BLaER1 (cell line): Measurements from ENCODE around the gene MRPL48.

ENCODE experiments used
- H3K27ac ChIP-seq: shearing (Covaris generic); formaldehyde crosslinking; 2 replicates; pipeline ENCODE4 v1.8.1; 2022
- H3K27me3 ChIP-seq: shearing (Covaris generic); formaldehyde crosslinking; 2 replicates; pipeline ENCODE4 v1.8.1; 2022
- H3K36me3 ChIP-seq: shearing (Covaris generic); formaldehyde crosslinking; 2 replicates; pipeline ENCODE4 v1.8.1; 2022
- H3K4me1 ChIP-seq: shearing (Covaris generic); formaldehyde crosslinking; 2 replicates; pipeline ENCODE4 v1.8.1; 2022
- H3K4me2 ChIP-seq: shearing (Covaris generic); formaldehyde crosslinking; 2 replicates; pipeline ENCODE4 v1.8.1; 2022
- H3K4me3 ChIP-seq: shearing (Covaris generic); formaldehyde crosslinking; 2 replicates; pipeline ENCODE4 v1.8.1; 2022
- H3K9ac ChIP-seq: shearing (Covaris generic); formaldehyde crosslinking; 2 replicates; pipeline ENCODE4 v1.8.1; 2022
- H3K9me3 ChIP-seq: shearing (Covaris generic); formaldehyde crosslinking; 2 replicates; pipeline ENCODE4 v1.8.1; 2022
- H4K20me1 ChIP-seq: shearing (Covaris generic); formaldehyde crosslinking; 2 replicates; pipeline ENCODE4 v1.8.1; 2022
- Cebpa-rat ChIP-seq: shearing (Covaris generic); IDR thresholded peaks from 2 replicates; pipeline ENCODE4 v1.8.1; 2022

The MRPL48 gene

DNA sequence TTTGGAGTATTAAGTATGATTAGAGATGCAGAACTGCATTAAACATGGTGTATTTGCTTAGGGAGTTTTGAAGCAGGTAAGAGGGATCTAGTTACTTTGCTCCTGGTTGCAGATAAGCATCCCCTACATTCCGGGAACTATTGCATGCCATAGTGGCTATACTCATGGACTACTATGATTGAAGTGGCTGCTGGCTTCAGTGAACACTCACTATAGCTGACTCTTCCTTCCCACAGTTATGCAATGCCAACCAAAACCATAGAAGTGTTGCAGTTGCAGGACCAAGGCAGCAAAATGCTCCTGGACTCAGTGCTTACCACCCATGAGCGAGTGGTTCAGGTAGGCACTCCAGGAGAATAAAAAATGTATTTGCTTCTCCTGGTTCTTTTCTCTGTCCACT is 72.0 kb downstream of the MRPL48 start:
- Histone ChIP-seq H3K4me2 (no peak overlapping the region), H3K4me3 (no peak overlapping the region), H3K9ac (no peak overlapping the region), H3K4me1 (no peaks in the 10 kb centered on the region), H3K27me3 (no peaks in the 10 kb centered on the region), H4K20me1 (no peaks in the 10 kb centered on the region), H3K36me3 (peaks cover 75% of the 10 kb centered on the region), H3K9me3 (no peaks in the 10 kb centered on the region), H3K27ac (no peak overlapping the region)
- TF ChIP-seq Cebpa-rat = no peak

DNA sequence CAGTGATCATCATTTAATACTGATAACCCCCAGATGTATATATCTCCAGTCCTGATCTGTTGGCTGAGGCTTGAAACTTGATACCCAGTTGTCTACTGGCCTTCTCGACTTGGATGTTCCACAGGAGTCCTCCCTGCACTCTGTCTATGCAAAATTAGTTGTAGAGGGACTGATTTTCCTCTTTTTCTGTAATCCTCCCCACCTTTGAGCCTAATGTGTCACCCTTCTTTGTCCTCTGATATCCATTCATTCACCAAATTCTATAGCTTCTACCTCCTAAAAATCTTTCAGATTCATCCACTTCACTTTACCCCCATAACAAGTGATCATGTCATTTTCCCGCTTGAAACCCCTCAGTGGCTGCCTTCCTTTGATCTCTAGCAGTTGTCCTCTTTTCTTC is 72.5 kb downstream of the MRPL48 start:
- H3K27ac ChIP-seq = no peak overlapping the region
- no peak for TF ChIP-seq Cebpa-rat

GRCh38 chr11:73862986-73863385 is 75.3 kb downstream of the MRPL48 start:
- H3K4me2 ChIP-seq = no peak overlapping the region
- no peaks in the 10 kb centered on the region for H3K9me3 ChIP-seq

More for the DNA sequence above, 72.5 kb downstream of the MRPL48 start:
- Histone ChIP-seq H3K36me3 (peaks cover 77% of the 10 kb centered on the region), H3K27me3 (no peaks in the 10 kb centered on the region), H3K4me1 (no peaks in the 10 kb centered on the region), H3K4me3 (no peak overlapping the region), H3K9me3 (no peaks in the 10 kb centered on the region), H4K20me1 (no peaks in the 10 kb centered on the region), H3K9ac (0 out of 2 replicates have a peak overlapping the region, but pooled peaks have one; percentile 19), H3K4me2 (no peak overlapping the region)

DNA sequence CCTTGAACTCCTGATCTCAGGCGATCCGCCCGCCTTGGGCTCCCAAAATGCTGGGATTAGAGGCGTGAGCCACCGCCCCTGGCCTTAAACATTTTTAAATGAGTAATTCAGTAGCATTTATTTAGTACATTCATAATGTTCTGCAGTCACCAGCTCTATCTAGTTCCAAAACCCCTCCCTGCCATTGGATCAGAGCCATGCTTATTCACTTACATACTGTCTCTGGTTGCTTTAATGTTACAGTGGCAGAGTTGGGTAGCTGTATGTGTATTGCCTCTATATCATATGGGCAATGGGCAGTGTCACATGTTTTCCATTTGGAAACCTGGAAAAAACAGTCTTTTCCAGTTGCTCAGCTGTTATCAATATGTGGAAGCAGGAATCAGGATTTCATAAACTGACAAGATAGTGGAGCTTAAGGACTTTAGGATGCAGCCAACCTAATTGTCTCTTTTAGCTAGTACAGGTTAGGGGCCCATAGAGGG is 78.5 kb downstream of the MRPL48 start:
- H3K9me3 ChIP-seq = no peaks in the 10 kb centered on the region
- no peak for TF ChIP-seq Cebpa-rat
- H3K9ac ChIP-seq = no peak overlapping the region
- no peak overlapping the region for H3K27ac ChIP-seq
- 0 out of 2 replicates have a peak, but pooled peaks cover 6% of the 10 kb centered on the region for H4K20me1 ChIP-seq
- H3K36me3 ChIP-seq = peaks cover 88% of the 10 kb centered on the region
- no peaks in the 10 kb centered on the region for H3K27me3 ChIP-seq
- no peak overlapping the region for H3K4me3 ChIP-seq
- no peaks in the 10 kb centered on the region for H3K4me1 ChIP-seq
- no peak overlapping the region for H3K4me2 ChIP-seq

More at GRCh38 chr11:73862986-73863385, 75.3 kb downstream of the MRPL48 start:
- Histone ChIP-seq H3K27ac (no peak overlapping the region), H3K9ac (no peak overlapping the region), H3K4me3 (no peak overlapping the region), H4K20me1 (no peaks in the 10 kb centered on the region), H3K4me1 (no peaks in the 10 kb centered on the region), H3K36me3 (peaks cover 86% of the 10 kb centered on the region), H3K27me3 (no peaks in the 10 kb centered on the region)
- no peak for TF ChIP-seq Cebpa-rat

GRCh38 chr11:73866586-73866996 is 78.9 kb downstream of the MRPL48 start:
- TF ChIP-seq Cebpa-rat = no peak
- Histone ChIP-seq H3K27ac (no peak overlapping the region), H3K4me1 (no peaks in the 10 kb centered on the region), H3K4me2 (no peak overlapping the region), H3K27me3 (no peaks in the 10 kb centered on the region), H3K9ac (no peak overlapping the region), H3K36me3 (peaks cover 88% of the 10 kb centered on the region), H3K4me3 (no peak overlapping the region), H3K9me3 (no peaks in the 10 kb centered on the region), H4K20me1 (0 out of 2 replicates have a peak, but pooled peaks cover 6% of the 10 kb centered on the region)

DNA sequence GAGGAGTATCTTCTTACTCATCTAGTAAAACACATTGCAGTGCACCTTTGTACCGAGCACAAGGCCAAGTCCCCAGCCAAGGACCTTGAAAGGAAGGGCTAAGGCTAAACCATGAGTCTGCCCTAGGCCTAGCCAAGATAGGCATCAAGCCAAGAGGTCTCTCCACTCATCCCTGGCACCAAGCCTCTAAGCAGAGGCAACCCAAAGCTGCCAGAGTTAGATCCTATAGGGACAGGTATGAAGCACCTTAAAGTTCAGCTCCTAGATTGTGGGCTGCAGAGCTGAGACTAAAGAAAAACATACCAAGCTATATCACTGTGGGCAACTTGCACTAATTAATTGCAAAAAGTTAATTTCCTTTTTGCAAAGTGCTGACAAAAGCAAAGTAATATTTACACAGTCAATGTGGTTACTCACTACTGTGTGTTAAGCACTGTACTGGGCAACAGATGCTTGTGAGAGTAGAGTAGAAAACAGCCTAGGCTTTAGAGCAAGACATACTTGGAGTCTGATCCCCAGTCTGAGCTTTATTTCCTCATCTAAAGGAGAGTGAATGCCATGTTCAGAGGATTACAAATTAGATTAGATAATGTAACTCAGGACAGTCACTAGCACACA is 81.8 kb downstream of the MRPL48 start:
- TF ChIP-seq Cebpa-rat = no peak
- no peak overlapping the region for H3K9ac ChIP-seq
- H3K27ac ChIP-seq = no peak overlapping the region

GRCh38 chr11:73870261-73870660 is 82.6 kb downstream of the MRPL48 start:
- H3K4me2 ChIP-seq = no peak overlapping the region
- H3K27me3 ChIP-seq = no peaks in the 10 kb centered on the region
- TF ChIP-seq Cebpa-rat = no peak
- H3K27ac ChIP-seq = no peak overlapping the region
- peaks cover 8% of the 10 kb centered on the region for H3K4me1 ChIP-seq
- H3K9ac ChIP-seq = no peak overlapping the region
- H3K36me3 ChIP-seq = peaks cover 88% of the 10 kb centered on the region
- H3K4me3 ChIP-seq = no peak overlapping the region
- H4K20me1 ChIP-seq = peaks cover 23% of the 10 kb centered on the region; the same call in 1 of the 2 replicates
- H3K9me3 ChIP-seq = no peaks in the 10 kb centered on the region

More for the DNA sequence above, 81.8 kb downstream of the MRPL48 start:
- Histone ChIP-seq H3K9me3 (no peaks in the 10 kb centered on the region), H3K4me1 (no peaks in the 10 kb centered on the region), H3K4me3 (no peak overlapping the region), H3K36me3 (peaks cover 88% of the 10 kb centered on the region), H3K27me3 (no peaks in the 10 kb centered on the region), H3K4me2 (no peak overlapping the region), H4K20me1 (peaks cover 16% of the 10 kb centered on the region; the same call in 1 of the 2 replicates)

- H3K36me3 ChIP-seq = peaks cover 74% of the 10 kb centered on the region
- no peak overlapping the region for H3K27ac ChIP-seq
- TF ChIP-seq Cebpa-rat = no peak
- H4K20me1 ChIP-seq = peaks cover 25% of the 10 kb centered on the region; the same call in 1 of the 2 replicates
- no peaks in the 10 kb centered on the region for H3K9me3 ChIP-seq
- H3K4me2 ChIP-seq = no peak overlapping the region
- H3K27me3 ChIP-seq = no peaks in the 10 kb centered on the region
- no peak overlapping the region for H3K9ac ChIP-seq
- H3K4me3 ChIP-seq = no peak overlapping the region
- peaks cover 23% of the 10 kb centered on the region for H3K4me1 ChIP-seq
Measured at GRCh38 chr11:73872749-73873357, 85.2 kb downstream of the MRPL48 start.

DNA sequence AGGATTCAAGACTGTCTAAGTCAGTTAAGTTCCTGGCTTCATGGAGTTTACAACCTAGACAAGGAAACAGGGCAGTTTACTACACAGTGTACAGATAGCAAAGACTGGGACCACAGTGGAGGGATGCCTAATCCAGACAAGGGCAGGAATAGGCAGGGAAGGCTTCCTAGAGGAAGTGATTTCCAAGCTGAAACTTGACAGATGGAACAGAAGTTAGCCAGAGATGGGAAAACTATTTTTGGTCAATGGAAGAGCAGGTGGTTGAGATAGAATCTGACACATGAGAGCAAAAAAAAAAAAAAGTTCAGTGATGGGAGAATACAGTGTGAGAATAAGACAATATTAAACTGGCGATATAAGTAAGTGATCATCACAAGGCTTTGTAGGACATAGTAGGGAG is 87.7 kb downstream of the MRPL48 start:
- Histone ChIP-seq H3K4me2 (peak overlapping the region; percentile 88), H3K9ac (peak overlapping the region; percentile 89), H4K20me1 (peaks cover 21% of the 10 kb centered on the region; the same call in 1 of the 2 replicates), H3K4me1 (peaks cover 26% of the 10 kb centered on the region), H3K36me3 (peaks cover 61% of the 10 kb centered on the region), H3K27ac (peak overlapping the region; percentile 91; the same call in 1 of the 2 replicates), H3K9me3 (no peaks in the 10 kb centered on the region), H3K4me3 (peak overlapping the region; percentile 76), H3K27me3 (no peaks in the 10 kb centered on the region)
- TF ChIP-seq Cebpa-rat = no peak

DNA sequence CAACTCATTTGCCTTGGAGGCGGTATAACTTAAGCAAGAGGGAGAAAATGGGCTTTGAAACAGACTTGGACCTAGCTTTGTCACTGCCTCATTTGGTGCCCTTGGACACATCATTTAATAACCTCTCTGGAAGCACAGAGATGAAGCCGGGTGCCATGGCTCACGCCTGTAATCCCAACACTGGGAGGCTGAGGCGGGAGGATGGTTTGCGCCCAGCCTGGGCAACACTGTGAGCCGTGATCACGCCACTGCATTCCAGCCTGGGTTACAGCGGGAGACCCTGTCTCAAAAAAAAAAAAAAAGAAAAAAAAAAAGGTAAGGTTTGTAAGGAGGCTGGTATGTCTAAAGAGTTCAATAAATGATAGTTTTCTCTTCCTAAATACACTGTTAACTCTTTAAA is 88.2 kb downstream of the MRPL48 start:
- peak overlapping the region; percentile 91 for H3K27ac ChIP-seq
- TF ChIP-seq Cebpa-rat = no peak
- H3K4me3 ChIP-seq = peak overlapping the region; percentile 76
- peaks cover 57% of the 10 kb centered on the region for H3K36me3 ChIP-seq
- peak overlapping the region; percentile 88 for H3K4me2 ChIP-seq
- H4K20me1 ChIP-seq = peaks cover 18% of the 10 kb centered on the region; the same call in 1 of the 2 replicates
- no peaks in the 10 kb centered on the region for H3K9me3 ChIP-seq
- H3K4me1 ChIP-seq = peaks cover 26% of the 10 kb centered on the region
- H3K9ac ChIP-seq = peak overlapping the region; percentile 89
- no peaks in the 10 kb centered on the region for H3K27me3 ChIP-seq
